HG03103 (cell line): ENCODE results near the gene NBEAL2.
"Not testable (repeated sequence)": the region's sequence is repeated elsewhere in the genome, so short reads cannot be mapped to it uniquely, and the experiment has no call there.

Experiments
- ATAC-seq: cut with Tn5 transposase; IDR thresholded peaks from one replicate; pipeline ENCODE4 v1.9.1; 2021; ENCODE audit warnings: low read depth; ENCODE audit not compliant: unreplicated experiment

Gene NBEAL2

GRCh38 chr3:47031041-47031440, 51.6 kb downstream of the NBEAL2 start:
- ATAC-seq = not testable (repeated sequence)

DNA sequence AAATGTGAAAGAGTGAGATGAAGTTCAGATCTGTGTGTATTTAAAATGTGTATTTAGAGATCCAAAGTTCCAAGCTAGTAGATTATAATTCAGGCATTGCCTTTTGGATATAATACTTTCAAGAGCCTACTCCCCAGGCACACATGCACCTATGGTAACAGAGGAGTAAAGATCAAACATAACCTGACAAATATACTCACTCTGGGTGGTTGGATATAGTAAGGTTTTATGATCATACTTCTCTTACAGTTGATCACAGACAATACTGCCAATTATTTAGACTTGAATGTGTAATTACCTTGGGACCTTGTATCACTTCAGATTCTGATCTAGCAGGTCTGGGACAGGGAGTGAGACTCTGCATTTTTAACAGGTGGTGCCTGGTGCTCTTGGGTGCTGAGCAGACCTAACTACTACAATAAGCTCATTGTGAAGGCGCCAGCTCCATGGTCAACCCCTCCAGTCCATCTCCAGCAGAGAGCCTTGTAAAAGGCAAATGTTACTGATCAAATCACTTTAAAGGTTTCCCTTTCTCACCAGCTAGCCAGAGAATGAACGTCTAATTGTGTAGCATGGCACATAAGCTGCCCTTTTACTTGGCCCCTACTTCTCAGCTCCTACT, 55.5 kb downstream of the NBEAL2 start:
- ATAC-seq = no peak

- no peak for ATAC-seq
These were observed 56.2 kb downstream of the NBEAL2 start for GRCh38 chr3:47035645-47036044.

- ATAC-seq = no peak
These were observed 56.7 kb downstream of the NBEAL2 start for GRCh38 chr3:47036145-47036544.

DNA sequence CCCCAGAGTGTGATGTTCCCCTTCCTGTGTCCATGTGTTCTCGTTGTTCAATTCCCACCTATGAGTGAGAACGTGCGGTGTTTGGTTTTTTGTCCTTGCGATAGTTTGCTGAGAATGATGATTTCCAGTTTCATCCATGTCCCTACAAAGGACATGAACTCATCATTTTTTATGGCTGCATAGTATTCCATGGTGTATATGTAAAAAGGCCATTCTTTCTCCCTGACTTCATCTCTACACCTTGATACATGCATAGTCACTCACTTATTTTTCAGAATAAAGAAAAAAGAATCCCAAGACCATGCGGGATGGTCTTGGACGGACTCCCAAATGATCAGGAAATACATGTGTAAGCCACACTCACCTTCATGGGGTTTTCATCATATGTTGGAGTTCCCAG, 57.8 kb downstream of the NBEAL2 start:
- ATAC-seq = not testable (repeated sequence)

DNA sequence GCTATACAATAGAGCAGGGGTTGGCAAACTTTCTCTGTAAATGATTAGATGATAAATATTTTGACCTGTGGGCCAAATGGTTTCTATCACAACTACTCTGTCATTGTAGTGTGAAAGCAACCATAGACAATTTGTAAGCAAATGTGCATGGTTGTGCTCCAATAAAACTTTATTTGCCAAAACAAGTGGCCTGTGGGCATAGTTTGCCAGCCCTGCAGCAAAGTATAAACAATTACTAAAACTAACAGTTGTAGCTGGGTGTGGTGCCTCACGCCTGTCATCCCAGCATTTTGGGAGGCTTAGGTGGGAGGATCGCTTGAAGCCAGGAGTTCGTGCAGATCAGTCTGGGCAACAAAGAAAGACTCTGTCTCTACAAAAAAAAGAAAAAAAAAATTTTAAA, 61.6 kb downstream of the NBEAL2 start:
- ATAC-seq = no peak

- ATAC-seq = no peak
These were observed 62.8 kb downstream of the NBEAL2 start for GRCh38 chr3:47042231-47042791.

- ATAC-seq = no peak
These were observed 67.6 kb downstream of the NBEAL2 start for GRCh38 chr3:47047069-47047468.

DNA sequence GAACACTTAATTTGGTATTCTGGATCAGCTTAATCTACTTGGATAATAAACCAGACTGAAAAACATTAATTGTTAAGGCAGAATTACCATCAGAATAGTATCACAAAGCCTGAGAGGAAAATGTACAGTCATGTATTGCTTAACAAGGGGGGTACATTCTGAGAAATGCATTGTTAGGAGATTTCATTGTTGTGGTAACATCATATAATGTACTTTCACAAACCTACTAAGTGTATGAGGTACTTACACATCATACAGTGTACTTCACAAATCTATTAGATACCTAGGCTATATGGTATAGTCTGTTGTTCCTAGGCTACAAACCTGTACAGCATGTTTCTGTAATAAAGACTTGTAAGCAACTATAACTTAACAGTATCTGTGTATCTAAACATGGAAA, 68.2 kb downstream of the NBEAL2 start:
- ATAC-seq = no peak

DNA sequence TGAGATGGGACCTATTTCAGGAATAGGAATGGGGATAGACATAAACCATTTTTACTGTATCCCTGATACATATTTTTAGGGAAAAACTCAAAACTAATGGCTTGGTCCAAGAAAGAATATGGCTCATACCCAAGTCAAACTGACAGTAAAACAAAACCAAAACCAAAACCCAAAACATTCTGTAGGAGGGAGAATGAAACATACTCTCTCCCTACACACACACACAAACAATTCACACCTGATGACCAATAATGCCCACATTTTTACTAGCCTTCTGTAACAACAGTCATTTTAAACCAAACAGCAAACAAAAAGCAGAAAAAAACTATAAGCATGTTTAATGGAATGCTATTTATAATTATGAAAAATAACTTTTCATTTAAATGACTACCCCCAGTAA, 74.9 kb downstream of the NBEAL2 start:
- no peak for ATAC-seq

GRCh38 chr3:47056705-47057104, 77.2 kb downstream of the NBEAL2 start:
- ATAC-seq = no peak

GRCh38 chr3:47057212-47057671, 77.8 kb downstream of the NBEAL2 start:
- ATAC-seq = no peak
